HFF-Myc (cell line): Measurements from ENCODE around the gene ADGRD1.

Experiments
- DNase-seq: peaks from one replicate; pipeline ENCODE4 v3.0.0-alpha.2; 2011; ENCODE audit warnings: low read depth; ENCODE audit errors: extremely low read depth
- H3K4me3 ChIP-seq: replicated peaks from 2 replicates; pipeline ENCODE4 v1.5.1; 2011; ENCODE audit warnings: low read depth, mild to moderate bottlenecking, control low read depth, low read length
- TF ChIP-seq, protein P1 (sequence below): IDR thresholded peaks from 2 replicates; pipeline ENCODE4 v1.5.1; 2012; ENCODE audit warnings: mild to moderate bottlenecking, low read depth, low read length, control low read depth; ENCODE audit errors: missing control alignments

ADGRD1 gene

DNA sequence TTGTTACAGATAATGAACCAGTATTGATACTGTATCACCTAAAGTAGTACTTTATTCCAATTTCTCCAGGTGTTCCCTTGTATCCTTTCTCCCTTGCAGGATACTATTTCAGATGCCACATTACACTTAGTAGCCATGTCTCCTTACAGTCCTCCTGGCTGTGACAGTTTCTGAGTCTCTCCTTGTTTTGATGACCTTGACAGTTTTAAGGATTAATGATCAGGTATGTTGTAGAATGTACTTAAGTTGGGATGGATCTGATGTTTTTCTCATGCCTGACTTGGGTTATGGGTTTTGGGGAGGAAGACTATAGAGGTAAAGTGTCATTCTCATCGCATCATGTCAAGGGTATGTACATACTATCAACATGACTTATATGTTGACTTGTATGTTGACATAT lies 193.6 kb downstream of the ADGRD1 start:
- no peak for DNase-seq
- TF ChIP-seq, protein P1, sequence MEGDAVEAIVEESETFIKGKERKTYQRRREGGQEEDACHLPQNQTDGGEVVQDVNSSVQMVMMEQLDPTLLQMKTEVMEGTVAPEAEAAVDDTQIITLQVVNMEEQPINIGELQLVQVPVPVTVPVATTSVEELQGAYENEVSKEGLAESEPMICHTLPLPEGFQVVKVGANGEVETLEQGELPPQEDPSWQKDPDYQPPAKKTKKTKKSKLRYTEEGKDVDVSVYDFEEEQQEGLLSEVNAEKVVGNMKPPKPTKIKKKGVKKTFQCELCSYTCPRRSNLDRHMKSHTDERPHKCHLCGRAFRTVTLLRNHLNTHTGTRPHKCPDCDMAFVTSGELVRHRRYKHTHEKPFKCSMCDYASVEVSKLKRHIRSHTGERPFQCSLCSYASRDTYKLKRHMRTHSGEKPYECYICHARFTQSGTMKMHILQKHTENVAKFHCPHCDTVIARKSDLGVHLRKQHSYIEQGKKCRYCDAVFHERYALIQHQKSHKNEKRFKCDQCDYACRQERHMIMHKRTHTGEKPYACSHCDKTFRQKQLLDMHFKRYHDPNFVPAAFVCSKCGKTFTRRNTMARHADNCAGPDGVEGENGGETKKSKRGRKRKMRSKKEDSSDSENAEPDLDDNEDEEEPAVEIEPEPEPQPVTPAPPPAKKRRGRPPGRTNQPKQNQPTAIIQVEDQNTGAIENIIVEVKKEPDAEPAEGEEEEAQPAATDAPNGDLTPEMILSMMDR: no peak
- no peak overlapping the region for H3K4me3 ChIP-seq

- TF ChIP-seq, protein P1: no peak
- no peak overlapping the region for H3K4me3 ChIP-seq
- DNase-seq: no peak
These were observed 194.2 kb downstream of the ADGRD1 start for GRCh38 chr12:131147894-131148293.

- TF ChIP-seq, protein P1: no peak
These were observed 198.0 kb downstream of the ADGRD1 start for GRCh38 chr12:131151558-131152345.

GRCh38 chr12:131152587-131152986 lies 198.9 kb downstream of the ADGRD1 start:
- DNase-seq: no peak
- no peak overlapping the region for H3K4me3 ChIP-seq
- TF ChIP-seq, protein P1: no peak

More at GRCh38 chr12:131151558-131152345, 198.0 kb downstream of the ADGRD1 start:
- H3K4me3 ChIP-seq: no peak overlapping the region
- DNase-seq: no peak

- TF ChIP-seq, protein P1: no peak
- H3K4me3 ChIP-seq: no peak overlapping the region
- DNase-seq: no peak
These were observed 199.3 kb downstream of the ADGRD1 start for GRCh38 chr12:131153016-131153415.

DNA sequence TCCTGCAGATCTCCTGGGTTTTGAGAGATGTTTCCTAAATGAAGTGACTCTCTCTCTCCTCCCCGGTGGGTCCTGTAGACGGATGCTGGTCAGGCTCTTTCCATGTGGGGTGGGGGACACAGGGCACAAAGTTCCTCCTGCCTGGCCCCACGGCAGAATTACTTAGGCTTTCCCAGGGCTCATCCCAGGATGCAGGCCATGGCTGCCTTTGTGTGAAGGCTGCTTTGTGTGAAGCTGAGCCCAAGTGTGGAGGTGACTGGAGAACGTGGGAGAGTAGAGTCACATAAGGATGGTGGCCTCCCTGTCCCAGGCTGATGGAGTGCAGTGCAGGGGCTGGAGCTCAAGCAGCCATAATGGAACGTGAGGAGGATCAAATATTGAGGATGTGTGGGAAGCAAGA lies 200.2 kb downstream of the ADGRD1 start:
- H3K4me3 ChIP-seq: no peak overlapping the region
- TF ChIP-seq, protein P1: no peak
- no peak for DNase-seq
